Stimulated activated naive CD8-positive, alpha-beta T cell treated with anti-CD3 and anti-CD28 coated beads, Interleukin-15, Interleukin-2, amounts not matched to agents 100 U/mL and 50 U/mL, for 24 hours (primary cell): ENCODE measurements around the gene CENPE.
"Not testable (repeated sequence)": the region's sequence is repeated elsewhere in the genome, so short reads cannot be mapped to it uniquely, and the experiment has no call there.

Experiments used
- ATAC-seq: fragments of 150-1000 bp; cut with Tn5 transposase; one replicate; pipeline ENCODE4 v1.10.0; 2021
- DNase-seq: peaks from one replicate; pipeline ENCODE4 v3.0.0; 2021

Gene CENPE, protein sequence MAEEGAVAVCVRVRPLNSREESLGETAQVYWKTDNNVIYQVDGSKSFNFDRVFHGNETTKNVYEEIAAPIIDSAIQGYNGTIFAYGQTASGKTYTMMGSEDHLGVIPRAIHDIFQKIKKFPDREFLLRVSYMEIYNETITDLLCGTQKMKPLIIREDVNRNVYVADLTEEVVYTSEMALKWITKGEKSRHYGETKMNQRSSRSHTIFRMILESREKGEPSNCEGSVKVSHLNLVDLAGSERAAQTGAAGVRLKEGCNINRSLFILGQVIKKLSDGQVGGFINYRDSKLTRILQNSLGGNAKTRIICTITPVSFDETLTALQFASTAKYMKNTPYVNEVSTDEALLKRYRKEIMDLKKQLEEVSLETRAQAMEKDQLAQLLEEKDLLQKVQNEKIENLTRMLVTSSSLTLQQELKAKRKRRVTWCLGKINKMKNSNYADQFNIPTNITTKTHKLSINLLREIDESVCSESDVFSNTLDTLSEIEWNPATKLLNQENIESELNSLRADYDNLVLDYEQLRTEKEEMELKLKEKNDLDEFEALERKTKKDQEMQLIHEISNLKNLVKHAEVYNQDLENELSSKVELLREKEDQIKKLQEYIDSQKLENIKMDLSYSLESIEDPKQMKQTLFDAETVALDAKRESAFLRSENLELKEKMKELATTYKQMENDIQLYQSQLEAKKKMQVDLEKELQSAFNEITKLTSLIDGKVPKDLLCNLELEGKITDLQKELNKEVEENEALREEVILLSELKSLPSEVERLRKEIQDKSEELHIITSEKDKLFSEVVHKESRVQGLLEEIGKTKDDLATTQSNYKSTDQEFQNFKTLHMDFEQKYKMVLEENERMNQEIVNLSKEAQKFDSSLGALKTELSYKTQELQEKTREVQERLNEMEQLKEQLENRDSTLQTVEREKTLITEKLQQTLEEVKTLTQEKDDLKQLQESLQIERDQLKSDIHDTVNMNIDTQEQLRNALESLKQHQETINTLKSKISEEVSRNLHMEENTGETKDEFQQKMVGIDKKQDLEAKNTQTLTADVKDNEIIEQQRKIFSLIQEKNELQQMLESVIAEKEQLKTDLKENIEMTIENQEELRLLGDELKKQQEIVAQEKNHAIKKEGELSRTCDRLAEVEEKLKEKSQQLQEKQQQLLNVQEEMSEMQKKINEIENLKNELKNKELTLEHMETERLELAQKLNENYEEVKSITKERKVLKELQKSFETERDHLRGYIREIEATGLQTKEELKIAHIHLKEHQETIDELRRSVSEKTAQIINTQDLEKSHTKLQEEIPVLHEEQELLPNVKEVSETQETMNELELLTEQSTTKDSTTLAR (N-terminal part only)

DNA sequence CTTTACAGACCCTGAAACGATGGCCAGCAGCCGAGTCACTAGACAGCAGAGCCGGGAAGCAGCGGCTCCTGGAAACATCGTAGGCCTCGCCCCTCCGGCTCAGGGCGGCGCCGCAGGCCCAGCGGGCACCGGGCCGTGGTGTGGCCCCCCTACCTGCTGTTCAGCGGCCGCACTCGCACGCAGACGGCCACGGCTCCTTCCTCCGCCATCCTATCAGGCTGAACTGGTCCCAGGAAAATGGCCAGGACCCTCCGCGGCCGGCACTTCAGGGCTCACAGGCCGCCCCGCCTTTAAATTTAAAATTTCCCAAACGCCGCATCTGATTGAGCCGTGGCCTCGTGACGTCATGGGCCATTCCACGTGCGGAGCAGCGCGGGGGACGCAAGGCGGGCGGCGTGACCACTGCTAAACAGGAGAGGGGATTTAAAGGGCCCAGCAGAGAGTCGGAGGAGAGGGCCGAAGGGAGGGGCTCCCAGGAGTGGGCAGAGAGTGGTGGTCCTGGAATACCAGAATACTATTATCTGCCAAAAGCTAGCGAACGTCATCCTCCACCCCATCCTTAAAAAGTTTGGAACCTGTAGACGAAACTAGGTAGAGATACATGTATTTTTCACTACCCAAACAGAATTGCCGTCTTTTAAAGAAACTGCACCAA lies at the start of gene CENPE:
TSS of gene CENPE (minus strand) at position 233 of the 655 bp plus-strand sequence. CDS start at position 209, 24 bp downstream.
- DNase-seq (peak; percentile 89), ATAC-seq (peak; percentile 90)

DNA sequence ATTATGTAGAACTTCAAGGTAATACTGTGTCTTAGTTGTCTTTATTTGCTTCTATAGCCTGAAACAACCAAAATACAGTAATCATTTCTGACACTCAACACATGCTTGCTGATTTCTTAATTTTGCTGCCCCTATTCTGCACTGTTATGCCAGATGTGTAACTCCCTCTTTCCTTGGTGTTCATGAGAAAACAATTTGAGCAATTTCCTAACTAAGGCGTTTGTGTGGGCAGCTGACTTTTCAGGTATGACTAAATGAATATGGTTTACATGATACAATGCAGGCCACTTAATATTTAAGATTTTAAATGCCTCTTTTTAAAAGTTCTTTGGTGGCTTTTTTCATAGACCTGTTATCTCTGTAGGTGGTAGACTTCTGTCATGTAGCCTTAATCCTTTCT lies 46.1 kb upstream of the CENPE start:
- DNase-seq, result no peak
- no peak for ATAC-seq

DNA sequence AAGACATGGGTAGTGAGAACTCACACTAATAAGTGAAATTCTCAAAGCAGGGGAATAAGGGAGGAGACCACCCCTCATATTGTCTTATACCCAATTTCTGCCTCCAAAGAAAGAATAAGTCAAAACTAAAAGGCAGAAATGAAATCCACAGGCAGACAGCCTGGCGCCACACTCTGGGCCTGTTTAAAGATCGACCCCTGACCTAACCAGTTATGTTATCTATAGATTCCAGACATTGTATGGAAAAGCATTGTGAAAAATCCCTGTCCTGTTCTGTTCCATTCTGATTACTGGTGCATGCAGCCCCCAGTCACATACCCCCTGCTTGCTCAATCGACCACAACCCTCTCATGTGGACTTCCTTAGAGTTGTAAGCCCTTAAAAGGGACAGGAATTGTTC lies 32.8 kb upstream of the CENPE start:
- ATAC-seq, DNase-seq: not testable (repeated sequence)

DNA sequence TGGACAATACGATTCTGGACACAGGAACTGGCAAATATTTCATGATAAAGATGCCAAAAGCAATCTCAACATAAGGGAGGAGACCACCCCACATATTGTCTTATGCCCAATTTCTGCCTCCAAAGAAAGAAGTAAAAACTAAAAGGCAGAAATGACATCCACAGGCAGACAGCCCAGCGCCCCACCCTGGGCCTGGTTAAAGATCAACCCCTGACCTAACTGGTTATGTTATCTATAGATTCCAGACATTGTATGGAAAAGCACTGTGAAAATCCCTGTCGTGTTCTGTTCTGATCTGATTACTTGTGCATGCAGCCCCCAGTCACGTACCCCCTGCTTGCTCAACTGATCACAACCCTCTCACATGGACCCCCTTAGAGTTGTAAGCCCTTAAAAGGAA lies 25.4 kb upstream of the CENPE start:
- ATAC-seq, DNase-seq: not testable (repeated sequence)

DNA sequence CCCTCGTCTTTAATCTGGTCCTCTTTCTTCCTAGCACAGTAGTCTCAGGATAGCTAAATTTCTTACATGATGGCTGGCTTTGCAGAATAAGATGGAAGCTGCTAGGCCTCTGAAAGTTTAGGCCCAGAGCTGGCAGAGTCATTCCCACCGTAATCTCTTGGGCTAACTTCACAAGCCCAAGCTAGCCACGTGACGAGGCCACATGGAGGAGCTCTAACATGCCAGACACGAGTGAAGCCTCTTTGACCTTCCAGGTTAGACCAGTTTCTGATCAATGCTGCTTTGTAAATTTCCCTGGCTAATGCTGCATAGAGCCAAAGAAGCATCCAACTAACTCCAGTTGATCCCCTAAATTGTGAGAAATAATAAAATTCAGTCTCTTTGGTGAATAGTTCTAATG lies 9.5 kb upstream of the CENPE start:
- ATAC-seq (no peak), DNase-seq (no peak)

DNA sequence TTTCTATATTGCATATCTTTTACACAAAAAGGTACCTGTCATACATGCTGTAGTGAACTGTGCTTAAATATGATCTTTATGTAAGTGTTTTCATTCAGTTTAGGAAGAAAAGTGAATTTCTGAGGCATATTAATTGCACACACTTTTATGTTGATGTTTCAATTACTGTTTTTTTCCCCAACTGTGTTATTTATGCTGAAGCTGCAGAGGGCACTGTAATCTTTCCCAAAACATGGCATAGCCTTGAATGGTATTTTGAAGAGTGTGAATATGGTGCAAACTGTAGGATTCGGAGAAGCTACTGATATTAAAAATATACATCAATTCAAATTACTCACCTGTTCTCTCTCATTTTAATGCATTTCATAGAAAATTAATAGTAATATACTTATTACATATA lies 6.0 kb upstream of the CENPE start:
- ATAC-seq (no peak), DNase-seq (no peak)

DNA sequence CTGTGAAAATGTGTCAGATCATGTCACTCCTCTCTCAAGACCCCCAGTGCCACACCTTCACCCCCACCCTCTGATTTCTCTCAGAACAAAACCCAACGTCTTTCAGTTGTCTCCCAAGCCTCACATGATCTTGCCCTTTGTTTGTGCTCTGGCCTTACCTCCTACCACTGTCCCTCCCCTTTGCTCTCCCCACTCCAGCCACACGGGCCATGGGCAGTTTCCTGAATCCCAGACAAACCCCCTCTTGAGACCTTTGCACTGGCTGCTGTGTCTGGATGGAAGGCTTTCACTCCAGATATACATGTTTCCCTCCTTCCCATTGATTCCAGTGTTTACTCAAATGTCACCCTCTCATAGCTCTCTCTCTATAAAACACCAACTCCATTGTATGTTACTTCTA lies 3.6 kb upstream of the CENPE start:
- ATAC-seq (no peak), DNase-seq (no peak)

DNA sequence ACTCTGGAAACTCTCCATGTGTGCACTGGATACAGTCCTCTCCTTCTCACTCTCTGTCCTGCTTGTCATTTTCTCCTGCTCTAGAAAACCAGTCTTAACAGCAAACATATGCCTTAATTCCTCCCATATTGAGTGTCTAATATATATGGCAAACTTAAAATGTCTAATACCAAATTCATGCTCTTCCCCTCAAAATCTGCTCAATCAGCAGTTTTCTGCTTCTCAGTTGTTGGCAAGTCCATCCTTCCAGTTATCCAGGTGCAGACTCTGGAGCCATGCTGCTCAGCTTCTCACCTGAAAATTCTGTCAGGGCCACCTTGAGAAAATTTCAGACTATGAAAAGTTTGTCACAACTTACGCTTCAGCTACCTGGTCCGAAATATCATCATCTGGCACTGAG lies 3.1 kb upstream of the CENPE start:
- no peak for DNase-seq
- ATAC-seq, result no peak

DNA sequence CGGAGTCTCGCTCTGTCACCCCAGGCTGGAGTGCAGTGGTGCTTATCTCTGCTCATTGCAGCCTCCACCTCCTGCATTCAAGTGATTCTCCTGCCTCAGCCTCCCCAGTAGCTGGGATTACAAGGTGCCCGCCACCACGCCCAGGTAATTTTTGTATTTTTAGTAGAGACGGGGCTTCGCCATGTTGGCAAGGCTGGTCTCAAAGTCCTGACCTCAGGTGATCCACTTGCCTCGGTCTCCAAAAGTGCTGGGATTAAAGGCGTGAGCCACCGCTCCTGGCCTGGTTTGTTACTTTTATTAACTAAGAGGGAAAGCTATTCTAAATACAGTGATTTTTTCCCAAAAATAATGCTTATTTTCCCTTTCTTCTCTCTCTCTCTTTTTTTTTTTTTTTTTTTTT lies 866 bp upstream of the CENPE start:
- DNase-seq (no peak), ATAC-seq (no peak)

DNA sequence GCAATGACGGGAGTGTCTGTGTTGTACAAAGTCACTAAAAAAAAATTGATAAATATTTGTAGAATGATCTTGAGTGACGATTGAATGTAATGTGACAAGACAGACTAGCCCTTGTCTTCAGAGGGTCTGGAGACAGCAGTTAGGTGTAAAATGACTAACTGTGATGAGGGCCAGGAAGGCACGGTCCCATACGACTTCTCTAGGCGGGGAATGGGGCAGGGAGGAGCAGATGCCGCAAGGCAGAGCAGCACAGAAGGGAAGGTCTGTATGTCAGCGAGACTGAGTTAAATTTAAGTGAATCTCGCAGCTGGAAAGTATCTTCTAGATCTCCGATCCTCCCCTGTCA lies 405 bp downstream of the CENPE start:
- DNase-seq, result no peak
- ATAC-seq, result peak; percentile 62

DNA sequence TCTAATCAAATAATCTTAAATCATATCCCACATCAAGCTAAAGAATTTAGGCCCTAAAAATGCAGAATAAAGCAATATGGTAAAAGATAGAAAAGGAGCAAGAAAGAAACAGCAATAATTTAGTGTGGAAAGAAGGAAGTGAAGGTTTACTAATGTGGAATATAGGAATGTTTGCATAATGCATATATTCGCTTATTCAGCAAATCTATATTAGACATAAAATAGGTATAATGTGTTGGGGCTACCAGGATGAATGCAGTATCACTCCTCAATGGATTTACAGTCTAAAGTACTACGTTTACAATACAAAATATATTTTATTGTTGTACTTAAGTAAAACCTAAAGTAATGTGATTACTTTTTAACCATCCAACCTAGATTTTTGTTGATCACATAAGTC lies 4.7 kb downstream of the CENPE start:
- DNase-seq, result no peak
- no peak for ATAC-seq

DNA sequence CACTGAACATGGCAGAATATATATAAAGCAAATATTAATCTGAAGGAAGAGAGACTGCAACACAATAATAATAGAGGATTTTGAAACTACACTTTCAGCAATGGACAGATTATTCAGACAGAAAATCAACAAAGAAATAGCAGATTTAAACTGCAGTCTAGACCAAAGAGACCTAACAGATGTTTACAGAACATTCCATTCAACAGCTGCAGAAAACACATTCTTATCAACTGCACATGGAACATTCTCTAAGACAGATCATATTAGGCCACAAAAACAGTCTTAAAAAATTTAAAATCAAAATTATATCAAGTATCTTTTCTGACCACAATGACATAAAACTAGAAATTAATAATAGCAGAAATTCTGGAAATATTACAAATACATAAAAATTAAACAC lies 27.1 kb downstream of the CENPE start:
- DNase-seq (no peak), ATAC-seq (no peak)

DNA sequence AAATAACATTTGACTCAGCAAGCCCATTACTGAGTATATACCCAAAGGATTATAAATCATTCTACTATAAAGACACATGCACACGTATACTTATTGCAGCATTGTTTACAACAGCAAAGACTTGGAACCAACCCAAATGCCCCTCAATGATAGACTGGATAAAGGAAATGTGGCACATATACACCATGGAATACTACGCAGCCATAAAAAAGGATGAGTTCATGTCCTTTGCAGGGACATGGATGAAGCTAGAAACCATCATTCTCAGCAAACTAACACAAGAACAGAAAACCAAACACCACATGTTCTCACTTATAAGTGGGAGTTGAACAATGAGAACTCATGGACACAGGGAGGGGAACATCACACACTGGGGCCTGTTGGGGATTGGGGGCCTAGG lies 28.4 kb downstream of the CENPE start:
- ATAC-seq, result not testable (repeated sequence)

DNA sequence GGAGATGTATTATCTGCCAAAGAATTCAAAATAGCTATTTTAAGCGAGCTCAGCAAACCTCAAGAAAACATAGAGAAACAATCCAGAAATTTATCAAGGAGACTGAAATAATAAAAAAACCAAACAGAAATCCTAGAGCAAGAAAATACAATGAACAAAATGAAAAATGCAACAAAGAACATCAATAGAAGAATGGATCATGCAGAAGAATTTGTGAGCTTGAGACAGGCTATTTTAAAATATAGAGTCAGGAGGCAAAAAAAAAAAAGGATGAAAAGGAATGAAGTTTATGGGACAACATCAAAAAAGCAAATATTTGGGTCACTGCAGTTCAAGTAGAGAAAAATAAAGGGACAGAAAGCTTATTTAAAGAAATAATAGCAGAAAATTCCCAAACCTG lies 29.1 kb downstream of the CENPE start:
- ATAC-seq (no peak), DNase-seq (no peak)

More for the DNA sequence above, 28.4 kb downstream of the CENPE start:
- DNase-seq, result not testable (repeated sequence)

DNA sequence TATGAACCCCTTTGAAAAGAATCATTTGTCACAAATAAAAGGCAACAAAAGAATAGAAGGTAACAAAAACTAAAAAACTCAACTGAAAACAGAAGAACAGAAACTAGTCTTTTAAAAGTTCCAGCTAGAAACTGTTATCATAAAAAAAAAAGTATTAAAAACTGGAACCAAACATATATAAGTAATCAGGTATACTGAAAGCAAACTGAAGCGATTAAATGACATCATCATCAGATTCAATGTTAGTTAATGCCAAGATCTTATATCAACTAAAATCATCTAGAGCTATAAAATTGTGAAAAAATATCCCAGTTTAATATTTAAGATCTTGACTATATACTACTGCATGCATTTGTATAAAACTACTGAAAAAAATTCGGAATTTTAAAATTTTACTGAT lies 36.0 kb downstream of the CENPE start:
- ATAC-seq (no peak), DNase-seq (no peak)

DNA sequence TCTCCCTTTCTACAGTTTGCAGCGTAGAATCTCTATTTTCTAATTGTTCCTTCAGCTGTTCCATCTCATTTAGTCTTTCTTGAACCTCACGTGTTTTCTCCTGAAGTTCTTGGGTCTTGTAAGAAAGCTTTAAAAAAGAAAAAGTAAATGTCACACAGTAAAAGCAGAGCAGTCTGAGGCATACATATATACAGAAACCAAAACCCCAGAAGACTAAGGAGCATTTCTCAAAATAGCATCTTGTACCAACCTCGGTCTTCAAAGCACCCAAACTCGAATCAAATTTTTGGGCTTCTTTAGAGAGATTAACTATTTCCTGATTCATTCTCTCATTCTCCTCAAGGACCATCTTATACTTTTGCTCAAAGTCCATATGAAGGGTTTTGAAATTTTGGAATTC lies 39.4 kb downstream of the CENPE start:
- DNase-seq, result no peak
- no peak for ATAC-seq

DNA sequence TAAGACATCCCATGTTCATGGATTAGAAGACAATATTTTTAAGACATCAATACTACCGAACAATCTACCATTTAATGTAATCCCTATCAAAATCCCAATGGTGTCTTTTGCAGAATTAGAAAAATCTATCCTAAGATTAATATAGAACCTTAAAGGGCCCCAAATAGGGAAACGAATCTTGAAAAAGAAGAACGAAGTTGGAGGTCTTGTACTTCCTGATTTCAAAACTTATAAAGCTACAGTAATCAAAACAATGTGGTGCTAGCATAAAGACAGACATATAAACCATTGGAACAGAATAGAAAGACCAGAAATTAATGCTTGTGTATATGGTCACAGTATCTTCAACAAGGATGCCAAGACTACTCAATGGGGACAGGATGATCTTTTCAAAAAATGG lies 42.0 kb downstream of the CENPE start:
- no peak for DNase-seq

DNA sequence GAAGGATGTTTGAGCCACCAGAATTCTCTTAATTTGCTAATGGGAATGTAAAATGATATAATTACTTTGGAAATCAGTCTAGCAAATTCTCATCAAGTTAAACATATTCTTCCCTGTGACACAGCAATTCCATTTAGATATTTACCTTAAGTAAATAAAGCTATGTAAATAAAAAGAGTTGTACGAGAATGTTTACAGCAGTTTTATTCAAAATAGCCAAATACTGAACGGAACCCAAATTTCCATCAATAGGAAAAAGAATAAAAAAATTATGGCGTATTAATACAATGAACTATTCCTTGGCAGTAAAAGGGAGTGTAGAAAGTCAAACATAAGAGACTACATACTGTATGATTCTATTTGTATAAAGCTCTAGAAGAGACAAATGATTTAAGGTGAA lies 45.8 kb downstream of the CENPE start:
- ATAC-seq, result no peak
- no peak for DNase-seq

More for the DNA sequence above, 42.0 kb downstream of the CENPE start:
- ATAC-seq, result no peak

DNA sequence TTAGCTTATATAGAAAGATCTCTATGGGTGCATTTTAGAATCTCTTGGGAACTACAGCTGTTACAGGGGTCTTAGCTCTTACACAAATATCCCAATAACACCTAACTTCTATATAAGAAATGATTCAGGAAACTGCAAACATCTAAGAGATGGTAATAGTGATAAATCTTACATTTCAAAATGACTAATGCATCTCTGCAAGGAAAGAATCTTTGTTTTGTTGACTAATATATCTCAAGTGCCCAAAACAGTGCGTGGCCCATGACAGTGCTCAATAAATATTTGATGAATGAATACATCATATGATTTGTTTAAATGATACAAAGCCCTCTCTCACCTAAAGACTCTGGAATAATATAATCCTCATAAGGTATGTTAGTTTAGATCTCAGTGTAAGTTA lies 47.5 kb downstream of the CENPE start:
- no peak for ATAC-seq

DNA sequence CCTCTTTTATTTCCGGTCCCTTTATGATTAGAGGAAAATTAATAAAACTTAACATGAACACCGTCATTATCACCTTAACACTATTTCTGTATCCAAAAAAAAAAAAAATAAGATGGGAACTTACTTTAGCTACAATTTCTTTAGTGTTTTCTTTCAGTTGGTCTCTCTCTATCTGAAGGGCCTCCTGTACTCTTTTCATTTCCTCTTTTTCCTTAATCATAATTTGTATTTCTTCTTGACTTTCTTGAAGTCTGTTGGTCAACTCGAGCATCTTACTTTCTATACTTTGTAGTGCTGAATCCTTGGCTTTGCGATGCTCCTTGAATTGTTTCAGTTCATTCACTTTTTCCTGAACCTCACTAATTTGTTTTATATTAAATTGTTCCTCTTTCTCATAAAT lies 53.2 kb downstream of the CENPE start:
- no peak for DNase-seq
- no peak for ATAC-seq

More for the DNA sequence above, 47.5 kb downstream of the CENPE start:
- no peak for DNase-seq

DNA sequence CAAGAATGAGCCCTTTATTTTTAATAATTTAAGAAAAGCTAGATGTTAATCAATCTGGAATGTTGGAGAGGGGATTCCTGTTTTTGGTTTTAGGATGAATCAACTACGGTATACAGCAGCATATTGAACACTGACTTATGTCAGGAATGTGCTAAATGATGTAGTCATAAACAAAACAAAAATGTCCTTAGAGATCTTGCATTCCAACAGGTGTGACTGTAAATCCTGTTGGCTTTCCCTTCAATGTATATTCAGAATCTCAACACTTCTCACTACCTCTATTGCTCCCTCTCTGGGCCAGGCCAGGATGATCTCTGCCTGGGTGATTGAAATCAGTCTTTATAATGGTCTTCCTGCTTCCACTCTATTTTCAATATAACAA lies 60.7 kb downstream of the CENPE start:
- DNase-seq (no peak), ATAC-seq (no peak)
